HepG2 (cell line): Measurements from ENCODE around the gene RNF150. TPM values are rescaled to one million over a fixed set of nuclear protein-coding genes. Genes with fewer than 3 reads are reported as not detected.

Experiments used
- ATAC-seq: fragments of 200-7000 bp; cut with Tn5 transposase; 3 replicates; pipeline ENCODE4 v1.9.1; 2020; ENCODE audit warnings: mild to moderate bottlenecking, moderate library complexity
- BruUV-seq: library from RNA; stranded (reverse); fragments of 400-500 nt; replicated peaks from 2 replicates; lab custom pipeline; 2021; lab: Mats Ljungman, UMichigan
- CTCF ChIA-PET: fragments of 300-600 bp; formaldehyde crosslinking; extraction: SDS; loops from one replicate; lab custom pipeline; 2021; ENCODE audit warnings: low total read pairs, inconsistent platforms, low intra/inter-chr PET ratio; lab: Yijun Ruan, JAX
- POLR2A ChIA-PET: fragments of 350-600 bp; sonication (Branson Sonifier 250); formaldehyde crosslinking; loops from one replicate; lab custom pipeline; 2020; ENCODE audit warnings: antibody characterized with exemption, inconsistent platforms; lab: Yijun Ruan, JAX
- DNase-seq: peaks from one replicate; pipeline ENCODE4 v3.0.0-alpha.2; 2015; ENCODE audit warnings: low spot score
- FAIRE-seq: peaks from 3 replicates; lab custom pipeline; 2011; peaks lifted over from hg19 to GRCh38; lab: Jason Lieb, UNC
- H2AFZ ChIP-seq: one replicate; pipeline ENCODE4 v1.6.1; 2011; ENCODE audit warnings: low read length, inconsistent platforms
- H3K27ac ChIP-seq: fragments of 300-600 bp; 3 replicates; pipeline ENCODE4 v1.8.0; 2011; ENCODE audit warnings: mixed run types, mild to moderate bottlenecking, mixed read lengths, low read length, inconsistent platforms; ENCODE audit not compliant: insufficient read depth; ENCODE audit errors: extremely low read length
- H3K27me3 ChIP-seq, 2 experiments: fragments of 200-600 bp in 1 of 2; 2 replicates in 1 of 2; 3 replicates in 1 of 2; pipeline versions ENCODE4 v1.6.0 to v1.8.0; 2011; ENCODE audit warnings: low read length in 2 of 2, mild to moderate bottlenecking in 2 of 2, moderate library complexity in 2 of 2, inconsistent platforms in 1 of 2; ENCODE audit not compliant: insufficient read depth in 2 of 2, control insufficient read depth in 1 of 2
- H3K36me3 ChIP-seq, 2 experiments: fragments of 200-600 bp in 1 of 2; replicated peaks in 1 of 2; 2 replicates in 1 of 2; 3 replicates in 1 of 2; pipeline versions ENCODE4 v1.5.1 to v1.8.0; 2011; ENCODE audit warnings: low read length in 2 of 2, inconsistent platforms in 1 of 2; ENCODE audit not compliant: insufficient read depth in 2 of 2, control insufficient read depth in 1 of 2
- H3K4me1 ChIP-seq: 2 replicates; pipeline ENCODE4 v1.5.1; 2012; ENCODE audit warnings: low read length, inconsistent platforms; ENCODE audit not compliant: insufficient read depth
- H3K4me2 ChIP-seq: 2 replicates; pipeline ENCODE4 v1.6.0; 2011; ENCODE audit warnings: low read depth, low read length, inconsistent platforms
- H3K4me3 ChIP-seq, 3 experiments: fragments of 200-600 bp in 1 of 3; sonication (generic), shearing (Covaris generic) in 1 of 3; replicated peaks in 1 of 3; 2 replicates each; pipeline ENCODE4 v1.5.1; 2011 to 2016; ENCODE audit warnings: low read length in 3 of 3, inconsistent platforms in 2 of 3, low read depth in 2 of 3, mild to moderate bottlenecking in 2 of 3, control low read depth in 1 of 3, mixed read lengths in 1 of 3; ENCODE audit not compliant: insufficient read depth in 1 of 3
- H3K79me2 ChIP-seq: one replicate; pipeline ENCODE4 v1.6.1; 2011; ENCODE audit warnings: low read length, inconsistent platforms; ENCODE audit not compliant: insufficient read depth
- H3K9ac ChIP-seq: 2 replicates; pipeline ENCODE4 v1.6.0; 2011; ENCODE audit warnings: mild to moderate bottlenecking, low read depth, low read length, inconsistent platforms; ENCODE audit not compliant: insufficient read depth
- H3K9me3 ChIP-seq: 2 replicates; pipeline ENCODE4 v1.5.1; 2012; ENCODE audit warnings: mild to moderate bottlenecking, low read length
- H4K20me1 ChIP-seq: 2 replicates; pipeline ENCODE4 v1.6.0; 2011; ENCODE audit warnings: inconsistent platforms, mild to moderate bottlenecking, low read length, moderate library complexity; ENCODE audit not compliant: insufficient read depth
- BRD4 ChIP-seq: sonication (generic); formaldehyde crosslinking; IDR thresholded peaks from 2 replicates; pipeline ENCODE4 v1.4.0; 2020; ENCODE audit warnings: missing genetic modification reagents
- EP300 ChIP-seq, 3 experiments: sonication (generic) in 1 of 3; formaldehyde crosslinking in 1 of 3; IDR thresholded peaks; 2 replicates each; pipeline versions ENCODE4 v1.5.1 to v1.6.1; 2011 to 2020; ENCODE audit warnings: low read depth in 2 of 3, low read length in 2 of 3, borderline replicate concordance in 1 of 3, improper control_type of control experiment in 1 of 3, mild to moderate bottlenecking in 1 of 3, missing genetic modification reagents in 1 of 3, moderate library complexity in 1 of 3
- HMGXB3 ChIP-seq: sonication (generic); formaldehyde crosslinking; IDR thresholded peaks from 2 replicates; pipeline ENCODE4 v1.4.0; 2020; ENCODE audit warnings: missing genetic modification reagents, borderline replicate concordance
- HOXA9 ChIP-seq: sonication (generic); formaldehyde crosslinking; IDR thresholded peaks from 2 replicates; pipeline ENCODE4 v1.8.1; 2022; ENCODE audit warnings: missing genetic modification reagents, mild to moderate bottlenecking, moderate library complexity, borderline replicate concordance
- JDP2 ChIP-seq: sonication (generic); formaldehyde crosslinking; IDR thresholded peaks from 2 replicates; pipeline ENCODE4 v1.8.1; 2022; ENCODE audit warnings: missing genetic modification reagents, borderline replicate concordance
- KLF16 ChIP-seq, 2 experiments: sonication (generic) in 1 of 2; formaldehyde crosslinking in 1 of 2; IDR thresholded peaks; 2 replicates each; pipeline versions ENCODE4 v1.6.1 to v1.8.0; 2016 to 2023; ENCODE audit warnings: missing genetic modification reagents in 2 of 2, missing compliant biosample characterization in 1 of 2
- LCORL ChIP-seq, 2 experiments: fragments of 450-650 bp in 1 of 2; sonication (generic) in 1 of 2; formaldehyde crosslinking in 1 of 2; IDR thresholded peaks; 2 replicates each; pipeline versions ENCODE4 v1.5.0 to v1.6.1; 2017 to 2020; ENCODE audit warnings: antibody characterized with exemption in 1 of 2, missing genetic modification reagents in 1 of 2
- NKX3-1 ChIP-seq: sonication (generic); formaldehyde crosslinking; IDR thresholded peaks from 2 replicates; pipeline ENCODE4 v1.5.0; 2020; ENCODE audit warnings: missing genetic modification reagents
- PRPF4 ChIP-seq: fragments of 200-400 bp; formaldehyde crosslinking; IDR thresholded peaks from 2 replicates; pipeline ENCODE4 v1.6.1; 2016; ENCODE audit warnings: low read length, low read depth; ENCODE audit not compliant: poor library complexity, severe bottlenecking
- SALL1 ChIP-seq: sonication (generic); formaldehyde crosslinking; IDR thresholded peaks from 2 replicates; pipeline ENCODE4 v1.8.0; 2022; ENCODE audit warnings: mild to moderate bottlenecking, missing genetic modification reagents
- SETDB1 ChIP-seq: sonication (generic); formaldehyde crosslinking; IDR thresholded peaks from 2 replicates; pipeline ENCODE4 v1.5.1; 2020; ENCODE audit warnings: missing genetic modification reagents, mild to moderate bottlenecking, borderline replicate concordance
- SRF ChIP-seq: IDR thresholded peaks from 2 replicates; pipeline ENCODE4 v1.6.1; 2011; ENCODE audit warnings: mild to moderate bottlenecking, low read depth, low read length, moderate library complexity
- TBL1XR1 ChIP-seq: fragments of 150-350 bp; IDR thresholded peaks from 2 replicates; pipeline ENCODE4 v1.6.1; 2014; ENCODE audit warnings: borderline replicate concordance, low read length; ENCODE audit not compliant: partially characterized antibody
- ZNF512 ChIP-seq: sonication (generic); formaldehyde crosslinking; IDR thresholded peaks from 2 replicates; pipeline ENCODE4 v1.4.0; 2020; ENCODE audit warnings: mild to moderate bottlenecking, missing genetic modification reagents
- ZNF556 ChIP-seq: sonication (generic); formaldehyde crosslinking; IDR thresholded peaks from 2 replicates; pipeline ENCODE4 v1.4.0; 2020; ENCODE audit warnings: mild to moderate bottlenecking, missing genetic modification reagents, borderline replicate concordance
- ZSCAN22 ChIP-seq: sonication (generic); formaldehyde crosslinking; IDR thresholded peaks from 2 replicates; pipeline ENCODE4 v1.4.0; 2020; ENCODE audit warnings: mild to moderate bottlenecking, missing genetic modification reagents
- WGBS: methylation state at CpG from one replicate; pipeline ENCODE4 v1.1.6; 2017; ENCODE audit warnings: low lambda C conversion rate; 5-methylcytosine and 5-hydroxymethylcytosine counted together
- in situ Hi-C: cut with HindIII; loops from 2 replicates; pipeline ENCODE4 v1.10.0; 2017; ENCODE audit warnings: low pct_unique_long_range_greater_than_20kb; ENCODE audit not compliant: extremely low pct_ligation_motif_present
- intact Hi-C: fragments of 100-400 bp; cut with micrococcal nuclease; formaldehyde crosslinking; loops from one replicate; pipeline ENCODE4 v1.10.0; 2022; ENCODE audit not compliant: unreplicated experiment
- polyA plus RNA-seq, 8 experiments: library from polyadenylated mRNA; depleted of rRNA in 3 of 8; stranded (reverse) in 7 of 8; unstranded in 1 of 8; fragments of >200 nt; fragmentation: Illumina TruSeq in 4 of 8; extraction: Trizol in 4 of 8; gene quantifications; 2 replicates each; pipeline versions ENCODE4 v1.2.1 to v1.2.3, GENCODE V29; 2011 to 2016; ENCODE audit warnings: low read depth in 4 of 8, missing spikeins in 1 of 8, mixed read lengths in 1 of 8; ENCODE audit not compliant: insufficient read depth in 1 of 8
- total RNA-seq, 5 experiments: library from RNA; depleted of rRNA; stranded (reverse); fragments of >200 nt; fragmentation: Illumina TruSeq; extraction: Trizol; gene quantifications; 2 replicates each; pipeline ENCODE4 v1.2.3, GENCODE V29; 2016; ENCODE audit warnings: low read depth in 1 of 5
- TF ChIP-seq, protein P1 (sequence below): IDR thresholded peaks from 2 replicates; pipeline ENCODE4 v1.6.1; 2012; ENCODE audit warnings: low read depth, low read length, improper control_type of control experiment

Gene RNF150
- total and polyA plus RNA-seq, 2 of the 13 experiments (the other 11 are each of a cell fraction or from before 2014, with no cell fraction given), result 0.02 to 0.03 TPM

DNA sequence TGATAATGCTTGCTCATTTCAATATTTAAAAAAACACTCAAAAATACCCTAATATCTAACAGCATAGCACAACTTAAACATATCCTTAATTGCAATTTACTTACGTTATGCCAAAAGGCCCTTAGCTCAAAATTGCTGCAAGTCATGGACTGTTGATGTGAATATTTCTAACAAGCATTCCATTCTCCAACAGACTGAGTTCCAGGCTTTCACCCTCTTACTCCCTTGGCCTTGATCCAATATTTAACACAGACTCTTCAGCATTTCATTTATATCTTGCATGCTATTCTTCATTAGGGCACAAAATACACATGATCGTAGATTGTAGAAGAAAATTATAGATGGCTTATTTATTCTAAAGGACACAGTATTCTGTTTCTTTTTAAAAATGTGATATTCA is 96.5 kb downstream of the RNF150 start:
- DNase-seq (no peak), FAIRE-seq (no peak), ATAC-seq (no peak)
- Histone ChIP-seq H3K27ac (no peak overlapping the region), H2AFZ (no peak overlapping the region), H3K9me3 (no peaks in the 10 kb centered on the region), H3K79me2 (no peaks in the 10 kb centered on the region), H3K4me2 (no peak overlapping the region), H4K20me1 (no peaks in the 10 kb centered on the region), H3K27me3 (no peaks in the 10 kb centered on the region), H3K36me3 (no peaks in the 10 kb centered on the region), H3K4me1 (no peaks in the 10 kb centered on the region), H3K4me3 (no peak overlapping the region), H3K9ac (no peak overlapping the region)
- in situ Hi-C loops (no loop called here), intact Hi-C loops (no loop called here)
- BruUV-seq, result no TSS peak
- WGBS, result 20% methylated on average over 2 of the region's 2 CpGs
- CTCF ChIA-PET, result no interaction called here
- POLR2A ChIA-PET, result no interaction called here
- no peak for TF ChIP-seq KLF16 (CRISPR knock-in tag; IDR thresholded peaks at IDR 0.05)
- TF ChIP-seq JDP2 (CRISPR knock-in tag), result no peak
- no peak for TF ChIP-seq PRPF4
- no peak for TF ChIP-seq ZNF556 (CRISPR knock-in tag)
- no peak for TF ChIP-seq HOXA9 (CRISPR knock-in tag)
- TF ChIP-seq SRF, result no peak
- TF ChIP-seq SETDB1 (CRISPR knock-in tag), result no peak
- TF ChIP-seq EP300 (IDR thresholded peaks at IDR 0.05; ENCODE audit: low read depth in 2 of 2, low read length in 2 of 2), result no peak
- TF ChIP-seq EP300 (CRISPR knock-in tag; IDR thresholded peaks at IDR 0.05; ENCODE audit: borderline replicate concordance), result no peak
- no peak for TF ChIP-seq SALL1 (CRISPR knock-in tag)
- TF ChIP-seq HMGXB3, result no peak
- no peak for TF ChIP-seq LCORL (IDR thresholded peaks at IDR 0.05)
- no peak for TF ChIP-seq LCORL (CRISPR knock-in tag; IDR thresholded peaks at IDR 0.05)
- TF ChIP-seq NKX3-1, result no peak
- no peak for TF ChIP-seq TBL1XR1
- TF ChIP-seq BRD4 (CRISPR knock-in tag), result no peak
- TF ChIP-seq, protein P1, sequence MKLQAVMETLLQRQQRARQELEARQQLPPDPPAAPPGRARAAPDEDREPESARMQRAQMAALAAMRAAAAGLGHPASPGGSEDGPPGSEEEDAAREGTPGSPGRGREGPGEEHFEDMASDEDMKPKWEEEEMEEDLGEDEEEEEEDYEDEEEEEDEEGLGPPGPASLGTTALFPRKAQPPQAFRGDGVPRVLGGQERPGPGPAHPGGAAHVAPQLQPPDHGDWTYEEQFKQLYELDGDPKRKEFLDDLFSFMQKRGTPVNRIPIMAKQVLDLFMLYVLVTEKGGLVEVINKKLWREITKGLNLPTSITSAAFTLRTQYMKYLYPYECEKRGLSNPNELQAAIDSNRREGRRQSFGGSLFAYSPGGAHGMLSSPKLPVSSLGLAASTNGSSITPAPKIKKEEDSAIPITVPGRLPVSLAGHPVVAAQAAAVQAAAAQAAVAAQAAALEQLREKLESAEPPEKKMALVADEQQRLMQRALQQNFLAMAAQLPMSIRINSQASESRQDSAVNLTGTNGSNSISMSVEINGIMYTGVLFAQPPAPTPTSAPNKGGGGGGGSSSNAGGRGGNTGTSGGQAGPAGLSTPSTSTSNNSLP, result no peak
- no peak for TF ChIP-seq ZNF512 (CRISPR knock-in tag)
- no peak for TF ChIP-seq ZSCAN22
